Mesothelial cell of epicardium (in vitro differentiated cells): ENCODE measurements around the gene SIGLEC11. TPM values are rescaled to one million over a fixed set of nuclear protein-coding genes. Genes with fewer than 3 reads are reported as not detected.
"Not testable (repeated sequence)": the region's sequence is repeated elsewhere in the genome, so short reads cannot be mapped to it uniquely, and the experiment has no call there.

Source experiments
- DNase-seq, 2 experiments: peaks; one replicate each; pipeline ENCODE4 v3.0.0; 2021; ENCODE audit warnings: low spot score in 2 of 2; ENCODE audit not compliant: unreplicated experiment in 2 of 2
- H3K27ac Mint-ChIP-seq: 2 replicates; pipeline ENCODE4 v1.8.0; 2021; ENCODE audit warnings: mixed read lengths
- H3K27me3 Mint-ChIP-seq: 2 replicates; pipeline ENCODE4 v1.8.0; 2021; ENCODE audit warnings: low read depth, mixed read lengths
- H3K36me3 Mint-ChIP-seq: 2 replicates; pipeline ENCODE4 v1.8.0; 2021; ENCODE audit warnings: mixed read lengths
- H3K4me1 Mint-ChIP-seq: 2 replicates; pipeline ENCODE4 v1.8.0; 2021; ENCODE audit warnings: mixed read lengths
- H3K4me3 Mint-ChIP-seq: 2 replicates; pipeline ENCODE4 v1.8.0; 2021; ENCODE audit warnings: mild to moderate bottlenecking, moderate library complexity, mixed read lengths
- H3K9me3 Mint-ChIP-seq: 2 replicates; pipeline ENCODE4 v1.8.0; 2021; ENCODE audit warnings: mixed read lengths
- total RNA-seq: library from RNA; stranded (reverse); gene quantifications from 3 replicates; pipeline ENCODE4 v1.2.1, GENCODE V29; 2021
- TF ChIP-seq, protein P1 (sequence below): fragments of 200-600 bp; sonication (generic); IDR thresholded peaks from one replicate; pipeline ENCODE4 v1.5.0; 2021; ENCODE audit warnings: antibody characterized with exemption; ENCODE audit not compliant: unreplicated experiment

SIGLEC11 gene
- total RNA-seq, 1 donor from 2014 or later: 1.7 TPM

DNA sequence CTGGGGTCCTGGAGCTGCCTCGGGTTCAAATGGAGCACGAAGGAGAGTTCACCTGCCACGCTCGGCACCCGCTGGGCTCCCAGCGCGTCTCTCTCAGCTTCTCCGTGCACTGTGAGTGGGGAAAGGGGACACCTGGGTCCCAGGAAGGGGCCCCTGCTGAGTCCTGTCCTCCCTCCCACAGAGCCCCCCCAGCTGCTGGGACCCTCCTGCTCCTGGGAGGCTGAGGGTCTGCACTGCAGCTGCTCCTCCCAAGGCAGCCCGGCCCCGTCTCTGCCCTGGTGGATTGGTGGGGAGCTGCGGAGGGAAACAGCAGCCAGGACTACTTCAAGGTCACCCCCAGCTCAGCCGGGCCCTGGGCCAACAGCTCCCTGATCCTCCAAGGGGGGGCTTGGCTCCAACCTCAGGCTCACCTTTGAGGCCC is 11.0 kb upstream of the SIGLEC11 start:
- no peaks in the 10 kb centered on the region for H3K4me1 Mint-ChIP-seq
- H3K9me3 Mint-ChIP-seq: no peaks in the 10 kb centered on the region
- no peak overlapping the region for H3K27ac Mint-ChIP-seq
- DNase-seq: no peak
- H3K27me3 Mint-ChIP-seq: peaks cover 9% of the 10 kb centered on the region
- peaks cover 6% of the 10 kb centered on the region for H3K36me3 Mint-ChIP-seq
- no peak overlapping the region for H3K4me3 Mint-ChIP-seq
- TF ChIP-seq, protein P1, sequence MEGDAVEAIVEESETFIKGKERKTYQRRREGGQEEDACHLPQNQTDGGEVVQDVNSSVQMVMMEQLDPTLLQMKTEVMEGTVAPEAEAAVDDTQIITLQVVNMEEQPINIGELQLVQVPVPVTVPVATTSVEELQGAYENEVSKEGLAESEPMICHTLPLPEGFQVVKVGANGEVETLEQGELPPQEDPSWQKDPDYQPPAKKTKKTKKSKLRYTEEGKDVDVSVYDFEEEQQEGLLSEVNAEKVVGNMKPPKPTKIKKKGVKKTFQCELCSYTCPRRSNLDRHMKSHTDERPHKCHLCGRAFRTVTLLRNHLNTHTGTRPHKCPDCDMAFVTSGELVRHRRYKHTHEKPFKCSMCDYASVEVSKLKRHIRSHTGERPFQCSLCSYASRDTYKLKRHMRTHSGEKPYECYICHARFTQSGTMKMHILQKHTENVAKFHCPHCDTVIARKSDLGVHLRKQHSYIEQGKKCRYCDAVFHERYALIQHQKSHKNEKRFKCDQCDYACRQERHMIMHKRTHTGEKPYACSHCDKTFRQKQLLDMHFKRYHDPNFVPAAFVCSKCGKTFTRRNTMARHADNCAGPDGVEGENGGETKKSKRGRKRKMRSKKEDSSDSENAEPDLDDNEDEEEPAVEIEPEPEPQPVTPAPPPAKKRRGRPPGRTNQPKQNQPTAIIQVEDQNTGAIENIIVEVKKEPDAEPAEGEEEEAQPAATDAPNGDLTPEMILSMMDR: no peak

DNA sequence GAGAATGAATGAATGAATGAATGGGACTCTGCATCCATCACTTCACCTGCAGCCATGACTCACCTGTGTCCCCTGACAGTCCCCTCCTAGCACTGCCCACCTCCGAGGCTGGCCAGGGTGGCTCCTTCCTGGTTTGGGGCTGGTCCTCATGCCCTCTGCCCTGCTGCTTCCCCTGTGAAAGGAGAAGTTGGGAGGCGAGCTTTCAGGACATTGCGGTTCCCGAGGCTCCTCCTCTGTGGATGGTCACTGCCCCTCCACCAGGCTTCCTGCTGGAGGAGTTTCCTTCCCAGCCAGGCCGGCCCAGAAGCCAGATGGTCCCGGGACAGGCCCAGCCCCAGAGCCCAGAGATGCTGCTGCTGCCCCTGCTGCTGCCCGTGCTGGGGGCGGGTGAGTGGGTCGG is 8.4 kb upstream of the SIGLEC11 start:
- H3K4me3 Mint-ChIP-seq, H3K36me3 Mint-ChIP-seq, H3K4me1 Mint-ChIP-seq, H3K27ac Mint-ChIP-seq, H3K9me3 Mint-ChIP-seq, DNase-seq: not testable (repeated sequence)
- peaks cover 13% of the 10 kb centered on the region for H3K27me3 Mint-ChIP-seq

DNA sequence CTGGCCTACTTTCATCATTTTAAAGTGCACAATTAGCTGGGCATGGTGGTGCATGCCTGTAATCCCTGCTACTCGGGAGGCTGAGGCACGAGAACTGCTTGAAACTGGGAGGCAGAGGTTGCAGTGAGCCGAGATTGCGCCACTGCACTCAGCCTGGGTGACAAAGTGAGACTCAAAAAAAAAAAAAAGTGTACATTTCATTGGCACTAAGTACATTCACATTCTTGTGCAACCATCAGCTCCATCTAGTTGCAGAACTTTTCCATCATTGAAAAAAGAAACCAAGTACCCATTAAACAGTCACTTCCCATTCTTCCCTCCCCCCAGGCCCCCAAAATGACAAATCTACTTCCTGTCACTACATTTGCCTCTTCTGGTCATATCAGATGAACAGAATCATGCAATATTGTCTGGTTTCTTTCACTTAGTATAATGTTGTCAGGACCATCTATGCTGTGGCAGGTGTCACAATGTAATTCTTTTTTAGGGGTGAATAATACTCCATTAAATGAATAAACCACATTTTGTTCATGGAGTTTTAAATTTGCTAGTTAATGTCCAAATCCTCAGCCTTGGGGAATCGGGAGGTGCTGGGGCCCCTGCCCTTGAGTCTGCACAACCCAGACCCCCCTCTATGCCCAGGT is 7.4 kb upstream of the SIGLEC11 start:
- TF ChIP-seq, protein P1: no peak
- H3K36me3 Mint-ChIP-seq: no peaks in the 10 kb centered on the region
- H3K27me3 Mint-ChIP-seq: peaks cover 13% of the 10 kb centered on the region
- H3K27ac Mint-ChIP-seq: no peak overlapping the region
- no peak overlapping the region for H3K4me3 Mint-ChIP-seq
- no peaks in the 10 kb centered on the region for H3K9me3 Mint-ChIP-seq
- DNase-seq: no peak
- no peaks in the 10 kb centered on the region for H3K4me1 Mint-ChIP-seq

DNA sequence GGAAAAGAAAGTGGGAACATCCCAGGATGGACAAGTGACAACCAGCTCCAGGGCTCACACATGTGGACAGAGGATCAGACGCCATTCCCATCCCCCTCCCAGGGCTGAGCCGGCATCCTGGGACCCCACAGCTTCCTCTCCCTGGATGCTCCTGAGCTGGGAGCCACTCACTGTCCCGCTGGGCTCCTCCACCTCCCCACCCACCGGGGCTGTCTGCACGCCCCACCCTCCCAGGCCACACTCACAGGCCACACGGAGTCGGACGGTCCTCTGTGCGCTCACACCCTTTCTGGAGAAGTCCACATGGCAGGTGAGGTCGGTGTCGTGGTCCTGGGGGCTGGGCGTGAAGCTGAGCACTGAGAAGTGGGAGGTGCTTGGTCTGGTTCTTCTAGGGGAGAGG is 1.1 kb downstream of the SIGLEC11 start:
- not testable (repeated sequence) for H3K27me3 Mint-ChIP-seq, H3K36me3 Mint-ChIP-seq, H3K9me3 Mint-ChIP-seq, H3K4me3 Mint-ChIP-seq, H3K27ac Mint-ChIP-seq, DNase-seq
- peaks cover 22% of the 10 kb centered on the region for H3K4me1 Mint-ChIP-seq

DNA sequence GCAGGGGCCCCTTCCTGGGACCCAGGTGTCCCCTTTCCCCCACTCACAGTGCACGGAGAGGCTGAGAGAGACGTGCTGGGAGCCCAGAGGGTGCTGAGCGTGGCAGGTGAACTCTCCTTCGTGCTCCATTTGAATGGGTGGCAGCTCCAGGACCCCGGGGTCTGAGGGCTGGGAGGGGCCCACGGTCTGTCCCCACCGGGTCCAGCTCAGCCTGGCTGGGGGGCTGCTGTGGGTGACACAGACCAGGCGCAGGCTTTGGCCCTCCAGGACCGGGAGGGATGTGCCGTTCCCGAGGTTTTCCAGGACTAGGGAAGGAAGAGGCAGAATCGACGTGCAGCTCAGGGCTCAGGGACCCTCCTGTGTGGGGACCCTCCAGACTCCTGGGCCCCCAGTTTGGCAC is 2.4 kb downstream of the SIGLEC11 start:
- not testable (repeated sequence) for H3K27ac Mint-ChIP-seq, H3K4me3 Mint-ChIP-seq, H3K27me3 Mint-ChIP-seq, H3K36me3 Mint-ChIP-seq, H3K9me3 Mint-ChIP-seq, DNase-seq
- peaks cover 35% of the 10 kb centered on the region for H3K4me1 Mint-ChIP-seq

DNA sequence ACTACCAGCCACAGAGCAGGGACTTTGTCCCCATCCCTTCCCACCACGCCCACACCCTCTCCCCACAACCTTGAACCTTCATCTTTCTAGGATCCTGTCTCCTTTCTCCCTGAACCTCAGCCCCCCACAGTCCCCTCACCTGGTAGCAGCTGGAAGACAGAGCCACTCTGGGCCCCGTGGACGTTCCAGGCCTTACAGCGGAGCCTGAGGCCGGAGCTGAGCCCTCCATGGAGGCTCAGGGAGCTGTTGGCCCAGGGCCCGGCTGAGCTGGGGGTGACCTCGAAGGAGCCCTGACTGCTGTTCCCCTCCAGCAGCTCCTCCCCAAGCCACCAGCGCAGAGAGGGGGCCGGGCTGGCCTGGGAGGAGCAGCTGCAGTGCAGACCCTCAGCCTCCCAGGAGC is 2.8 kb downstream of the SIGLEC11 start:
- H3K9me3 Mint-ChIP-seq, H3K27ac Mint-ChIP-seq, DNase-seq, H3K36me3 Mint-ChIP-seq, H3K27me3 Mint-ChIP-seq: not testable (repeated sequence)
- Mint-ChIP-seq H3K4me1 (peaks cover 40% of the 10 kb centered on the region), H3K4me3 (peak overlapping the region; percentile 48)

DNA sequence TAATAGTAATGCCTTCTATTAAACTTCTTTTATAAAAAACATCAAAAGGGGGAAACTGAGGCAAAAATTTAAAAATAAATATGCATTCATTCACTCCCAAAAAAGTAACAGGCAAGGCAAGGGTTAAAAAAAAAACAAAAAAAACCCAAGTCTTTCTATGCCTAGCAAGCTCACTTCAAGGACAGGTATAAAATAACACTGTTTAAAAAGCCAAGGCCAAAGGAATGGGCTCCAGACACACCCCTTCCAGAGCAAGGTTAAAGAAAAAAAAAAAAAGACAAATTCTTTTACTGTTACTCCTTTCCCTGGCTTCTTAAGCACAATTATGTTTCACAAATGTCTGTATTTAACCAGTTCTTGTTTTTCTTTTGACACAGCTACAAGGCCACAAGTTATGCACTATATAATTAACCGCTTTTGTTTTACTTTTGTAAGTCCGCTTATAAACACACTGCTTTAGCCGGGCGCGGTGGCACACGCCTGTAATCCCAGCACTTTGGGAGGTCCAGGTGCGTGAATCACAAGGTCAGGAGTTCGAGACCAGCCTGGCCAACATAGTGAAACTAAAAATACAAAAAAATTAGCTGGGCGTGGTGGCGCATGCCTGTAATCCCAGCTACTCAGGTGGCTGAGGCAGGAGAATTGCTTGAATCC is 3.6 kb downstream of the SIGLEC11 start:
- H3K4me3 Mint-ChIP-seq: no peak overlapping the region
- peaks cover 47% of the 10 kb centered on the region for H3K4me1 Mint-ChIP-seq
- H3K27ac Mint-ChIP-seq: no peak overlapping the region
- no peaks in the 10 kb centered on the region for H3K36me3 Mint-ChIP-seq
- H3K9me3 Mint-ChIP-seq: no peaks in the 10 kb centered on the region
- TF ChIP-seq, protein P1: no peak
- DNase-seq: no peak
- H3K27me3 Mint-ChIP-seq: no peaks in the 10 kb centered on the region
